Gastrocnemius medialis (tissue), 4 donors: ENCODE data around the gene SFI1.

ENCODE experiments used
- CTCF ChIP-seq, 5 experiments: fragments of 450-650 bp in 3 of 5; fragments of 200-600 bp in 2 of 5; sonication (generic) in 2 of 5; IDR thresholded peaks in 4 of 5; conservative IDR thresholded peaks in 1 of 5; 1 replicate in 4 of 5; 2 replicates in 1 of 5; pipeline ENCODE4 v1.5.1; 2016 to 2019; ENCODE audit warnings: antibody characterized with exemption in 5 of 5, mild to moderate bottlenecking in 3 of 5, moderate library complexity in 3 of 5
- POLR2A ChIP-seq, 2 donors: fragments of 450-650 bp; IDR thresholded peaks; one replicate each; pipeline ENCODE4 v1.6.1; 2017; ENCODE audit warnings: antibody characterized with exemption in 2 of 2, mild to moderate bottlenecking in 2 of 2, moderate library complexity in 2 of 2

GRCh38 chr22:31611061-31611760 is 114.9 kb downstream of the SFI1 start:
- no peak for TF ChIP-seq CTCF (IDR thresholded peaks at IDR 0.05 in 4 of 5, conservative IDR thresholded peaks at IDR 0.05 in 1 of 5)
- TF ChIP-seq POLR2A (IDR thresholded peaks at IDR 0.05): no peak
